ENCODE measurements around the gene NEBL. TPM values are rescaled to one million over a fixed set of nuclear protein-coding genes. Genes with fewer than 3 reads are reported as not detected.

The NEBL gene
- total RNA-seq, 1 experiment from 2014 or later = 16.6 TPM

- Histone ChIP-seq H3K4me3 (replicated peaks in 1 of 2; ENCODE audit: low read depth in 1 of 2, low read length in 2 of 2) (no peak overlapping the region), H3K4me2 (ENCODE audit: low read length) (no peak overlapping the region), H3K27me3 (ENCODE audit: insufficient read depth, low read length) (no peaks in the 10 kb centered on the region), H3K79me2 (ENCODE audit: insufficient read depth, low read length) (no peaks in the 10 kb centered on the region), H3K9ac (ENCODE audit: low read length) (no peak overlapping the region), H4K20me1 (ENCODE audit: insufficient read depth) (no peaks in the 10 kb centered on the region), H2AFZ (ENCODE audit: low read depth, low read length, poor library complexity, severe bottlenecking) (no peak overlapping the region), H3K9me2 (ENCODE audit: insufficient read depth) (no peaks in the 10 kb centered on the region), H3K4me1 (ENCODE audit: control insufficient read depth in 1 of 2, insufficient read depth in 2 of 2, low read length in 2 of 2) (no peaks in the 10 kb centered on the region), H3K27ac (ENCODE audit: low read depth, low read length) (no peak overlapping the region), H3K9me3 (ENCODE audit: control insufficient read depth in 1 of 2, insufficient read depth in 1 of 2, low read depth in 1 of 2, low read length in 2 of 2) (no peaks in the 10 kb centered on the region), H3K36me3 (ENCODE audit: control insufficient read depth in 1 of 2, insufficient read depth in 2 of 2, low read length in 2 of 2) (no peaks in the 10 kb centered on the region)
- ATAC-seq (no peak), DNase-seq (ENCODE audit: low read depth, low spot score) (no peak)
- CTCF ChIA-PET = interaction anchor here (1.9 kb wide), 1 partner anchor 1036 kb away, joined by 8 read pairs; no protein-coding TSS in a partner anchor
- BruUV-seq (replicated peaks) = no TSS peak
- POLR2A ChIA-PET = no interaction called here
- no peak for TF ChIP-seq CEBPB (IDR thresholded peaks at IDR 0.05; ENCODE audit: low read depth)
- no peak for TF ChIP-seq FOSL1 (IDR thresholded peaks at IDR 0.05; ENCODE audit: low read depth)
- no peak for TF ChIP-seq ZNF274 (IDR thresholded peaks at IDR 0.05; ENCODE audit: low read depth, low read length)
- peak; percentile 47 for TF ChIP-seq RAD21 (IDR thresholded peaks at IDR 0.05; ENCODE audit: low read depth)
- peak; percentile 17 to 47 (median 25); a peak in 3 of 6 replicates for TF ChIP-seq CTCF (IDR thresholded peaks at IDR 0.05 in 2 of 3, conservative IDR thresholded peaks at IDR 0.05 in 1 of 3; ENCODE audit: borderline replicate concordance in 1 of 3, insufficient read depth in 1 of 3, low read depth in 2 of 3, low read length in 2 of 3)
- TF ChIP-seq JUND (IDR thresholded peaks at IDR 0.05) = no peak
- RAD21 ChIA-PET (ENCODE audit: low non-redundant PET in 1 of 2, low total read pairs in 2 of 2, uncharacterized antibody in 2 of 2, unreplicated experiment in 2 of 2) = no interaction called here
- intact Hi-C loops (cut with micrococcal nuclease) = loop anchor here (1.0 to 5.0 kb wide), 3 partner anchors 222 to 1097 kb away; no protein-coding TSS in a partner anchor
Measured at GRCh38 chr10:20855398-20856038, 41.6 kb downstream of the NEBL start.

- Histone ChIP-seq H3K36me3 (ENCODE audit: control insufficient read depth in 1 of 2, insufficient read depth in 2 of 2, low read length in 2 of 2) (no peaks in the 10 kb centered on the region), H3K9me2 (ENCODE audit: insufficient read depth) (no peaks in the 10 kb centered on the region), H3K27me3 (ENCODE audit: insufficient read depth, low read length) (no peaks in the 10 kb centered on the region), H3K4me2 (ENCODE audit: low read length) (no peak overlapping the region), H3K9me3 (ENCODE audit: control insufficient read depth in 1 of 2, insufficient read depth in 1 of 2, low read depth in 1 of 2, low read length in 2 of 2) (no peaks in the 10 kb centered on the region), H3K9ac (ENCODE audit: low read length) (no peak overlapping the region), H3K4me1 (ENCODE audit: control insufficient read depth in 1 of 2, insufficient read depth in 2 of 2, low read length in 2 of 2) (no peaks in the 10 kb centered on the region), H2AFZ (ENCODE audit: low read depth, low read length, poor library complexity, severe bottlenecking) (no peak overlapping the region), H4K20me1 (ENCODE audit: insufficient read depth) (no peaks in the 10 kb centered on the region), H3K27ac (ENCODE audit: low read depth, low read length) (no peak overlapping the region), H3K79me2 (ENCODE audit: insufficient read depth, low read length) (no peaks in the 10 kb centered on the region), H3K4me3 (replicated peaks in 1 of 2; ENCODE audit: low read depth in 1 of 2, low read length in 2 of 2) (no peak overlapping the region)
- CTCF ChIA-PET = no interaction called here
- POLR2A ChIA-PET = no interaction called here
- BruUV-seq (replicated peaks) = no TSS peak
- DNase-seq (ENCODE audit: low read depth, low spot score) (no peak), ATAC-seq (no peak)
- RAD21 ChIA-PET (ENCODE audit: low non-redundant PET in 1 of 2, low total read pairs in 2 of 2, uncharacterized antibody in 2 of 2, unreplicated experiment in 2 of 2) = no interaction called here
- intact Hi-C loops (cut with micrococcal nuclease) = no loop called here
- TF ChIP-seq CEBPB (IDR thresholded peaks at IDR 0.05; ENCODE audit: low read depth) (no peak), SIN3A (IDR thresholded peaks at IDR 0.05; ENCODE audit: low read depth) (no peak), SRF (IDR thresholded peaks at IDR 0.05; ENCODE audit: low read depth) (no peak), SP1 (IDR thresholded peaks at IDR 0.05; ENCODE audit: low read depth) (no peak), ZBTB33 (IDR thresholded peaks at IDR 0.05; ENCODE audit: extremely low read depth, insufficient replicate concordance, low read length) (no peak), CTCF (IDR thresholded peaks at IDR 0.05 in 2 of 3, conservative IDR thresholded peaks at IDR 0.05 in 1 of 3; ENCODE audit: borderline replicate concordance in 1 of 3, insufficient read depth in 1 of 3, low read depth in 2 of 3, low read length in 2 of 3) (no peak), ZFX (IDR thresholded peaks at IDR 0.05) (no peak)
Measured at GRCh38 chr10:20853276-20853675, 43.8 kb downstream of the NEBL start.

Data from HCT116 (cell line).